ENCODE results near the gene SLC22A23. TPM values are rescaled to one million over a fixed set of nuclear protein-coding genes. Genes with fewer than 3 reads are reported as not detected.

Gene SLC22A23
- total and polyA plus RNA-seq, 2 of the 4 experiments (the other 2 are of a cell fraction) = 0.72 to 1.6 TPM

GRCh38 chr6:3415490-3415889 is 41.4 kb downstream of the SLC22A23 start:
- Histone ChIP-seq H3K9me1 (ENCODE audit: insufficient read depth, low read length) (no peaks in the 10 kb centered on the region), H2AK5ac (ENCODE audit: low read depth, low read length) (no peak overlapping the region), H3K27ac (ENCODE audit: insufficient read depth, low read length) (no peak overlapping the region), H3K9me3 (ENCODE audit: control insufficient read depth, insufficient read depth, low read length) (peaks cover 7% of the 10 kb centered on the region), H2AK9ac (replicated peaks; ENCODE audit: low read depth, low read length, poor library complexity) (no peak overlapping the region), H3K56ac (ENCODE audit: extremely low read depth, insufficient read depth, low read length) (no peak overlapping the region), H3K4ac (ENCODE audit: low read depth, low read length) (no peak overlapping the region), H2BK5ac (ENCODE audit: low read depth, low read length, poor library complexity, severe bottlenecking) (no peak overlapping the region), H4K8ac (ENCODE audit: low read depth in 2 of 2, low read length in 2 of 2) (no peak overlapping the region), H3K27me3 (ENCODE audit: control insufficient read depth, insufficient read depth, low read length) (peaks cover 31% of the 10 kb centered on the region), H3K14ac (replicated peaks; ENCODE audit: low read depth, low read length) (no peak overlapping the region), H3K9ac (ENCODE audit: low read depth, low read length) (no peak overlapping the region), H2BK120ac (ENCODE audit: low read depth, low read length) (no peak overlapping the region), H4K91ac (ENCODE audit: insufficient read depth, low read depth, low read length) (no peak overlapping the region), H2AFZ (replicated peaks; ENCODE audit: low read length, poor library complexity) (no peak overlapping the region), H3K4me3 (ENCODE audit: insufficient read depth, low read depth, low read length) (no peak overlapping the region), H3K4me2 (ENCODE audit: low read depth, low read length) (no peak overlapping the region), H2BK20ac (ENCODE audit: low read depth, low read length) (no peak overlapping the region), H3K36me3 (ENCODE audit: control insufficient read depth, insufficient read depth, low read length) (no peaks in the 10 kb centered on the region), H3K18ac (ENCODE audit: low read depth, low read length) (no peak overlapping the region), H3K23ac (ENCODE audit: low read depth, low read length) (no peak overlapping the region), H4K20me1 (ENCODE audit: insufficient read depth, low read length) (no peaks in the 10 kb centered on the region), H3K79me1 (ENCODE audit: low read depth in 1 of 2, low read length in 2 of 2) (no peaks in the 10 kb centered on the region), H2BK15ac (ENCODE audit: low read depth, low read length) (no peak overlapping the region), H4K5ac (ENCODE audit: low read depth, low read length) (no peak overlapping the region), H3K4me1 (ENCODE audit: control insufficient read depth, insufficient read depth, low read length) (no peaks in the 10 kb centered on the region)
- ChIA-PET POLR2A (ENCODE audit: unreplicated experiment) (no interaction called here), CTCF (no interaction called here)
- in situ Hi-C loops (cut with MboI; ENCODE audit: low sequenced_read_pairs) (no loop called here), dilution Hi-C loops (cut with HindIII; ENCODE audit: low sequenced_read_pairs, unreplicated experiment) (no loop called here), intact Hi-C loops (cut with micrococcal nuclease) (loop anchor here (10.0 kb wide), 1 partner anchor 579 kb away; no protein-coding TSS in a partner anchor)
- ATAC-seq (ENCODE audit: low read depth) (no peak), DNase-seq (no peak)
- no peak for TF ChIP-seq SMC3 (IDR thresholded peaks at IDR 0.05; ENCODE audit: low read depth, low read length)
- no peak for TF ChIP-seq FOS (IDR thresholded peaks at IDR 0.05; ENCODE audit: low read depth, low read length)
- TF ChIP-seq POLR2A (IDR thresholded peaks at IDR 0.05; ENCODE audit: low read depth, low read length) = no peak
- TF ChIP-seq MAZ (IDR thresholded peaks at IDR 0.05; ENCODE audit: borderline replicate concordance, low read depth, low read length) = no peak
- TF ChIP-seq CEBPB (IDR thresholded peaks at IDR 0.05; ENCODE audit: low read depth, low read length) = no peak
- TF ChIP-seq RCOR1 (IDR thresholded peaks at IDR 0.05; ENCODE audit: insufficient replicate concordance, low read length) = no peak
- no peak for TF ChIP-seq CTCF (conservative IDR thresholded peaks at IDR 0.05; ENCODE audit: low read depth, low read length)
- no peak for TF ChIP-seq MAFK (IDR thresholded peaks at IDR 0.05; ENCODE audit: low read depth, low read length)
- no peak for TF ChIP-seq CHD1 (IDR thresholded peaks at IDR 0.05; ENCODE audit: low read depth, low read length)
- TF ChIP-seq, protein P1, sequence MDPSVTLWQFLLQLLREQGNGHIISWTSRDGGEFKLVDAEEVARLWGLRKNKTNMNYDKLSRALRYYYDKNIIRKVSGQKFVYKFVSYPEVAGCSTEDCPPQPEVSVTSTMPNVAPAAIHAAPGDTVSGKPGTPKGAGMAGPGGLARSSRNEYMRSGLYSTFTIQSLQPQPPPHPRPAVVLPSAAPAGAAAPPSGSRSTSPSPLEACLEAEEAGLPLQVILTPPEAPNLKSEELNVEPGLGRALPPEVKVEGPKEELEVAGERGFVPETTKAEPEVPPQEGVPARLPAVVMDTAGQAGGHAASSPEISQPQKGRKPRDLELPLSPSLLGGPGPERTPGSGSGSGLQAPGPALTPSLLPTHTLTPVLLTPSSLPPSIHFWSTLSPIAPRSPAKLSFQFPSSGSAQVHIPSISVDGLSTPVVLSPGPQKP (IDR thresholded peaks at IDR 0.05; ENCODE audit: borderline replicate concordance, low read depth, low read length) = no peak
- no peak for TF ChIP-seq BHLHE40 (IDR thresholded peaks at IDR 0.05; ENCODE audit: low read depth, low read length)
- no peak for TF ChIP-seq NFE2L2 (IDR thresholded peaks at IDR 0.05; ENCODE audit: low read depth, low read length)
- no peak for TF ChIP-seq RFX5 (IDR thresholded peaks at IDR 0.05; ENCODE audit: low read depth, low read length)
- no peak for TF ChIP-seq RAD21 (IDR thresholded peaks at IDR 0.05; ENCODE audit: low read length)
- TF ChIP-seq, protein P2, sequence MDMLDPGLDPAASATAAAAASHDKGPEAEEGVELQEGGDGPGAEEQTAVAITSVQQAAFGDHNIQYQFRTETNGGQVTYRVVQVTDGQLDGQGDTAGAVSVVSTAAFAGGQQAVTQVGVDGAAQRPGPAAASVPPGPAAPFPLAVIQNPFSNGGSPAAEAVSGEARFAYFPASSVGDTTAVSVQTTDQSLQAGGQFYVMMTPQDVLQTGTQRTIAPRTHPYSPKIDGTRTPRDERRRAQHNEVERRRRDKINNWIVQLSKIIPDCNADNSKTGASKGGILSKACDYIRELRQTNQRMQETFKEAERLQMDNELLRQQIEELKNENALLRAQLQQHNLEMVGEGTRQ (IDR thresholded peaks at IDR 0.05; ENCODE audit: low read depth, low read length) = no peak
- no peak for TF ChIP-seq MXI1 (IDR thresholded peaks at IDR 0.05; ENCODE audit: borderline replicate concordance, low read depth, low read length)
- BruUV-seq (replicated peaks) = no TSS peak
- WGBS, 2 experiments (ENCODE audit: extremely low coverage in 2 of 2, insufficient read length in 1 of 2) = 83% methylated on average over 2 of the region's 8 CpGs; no CpG with 5 or more reads in 1 of the 2 experiments
